Measurements from ENCODE around the gene FBXO22. TPM values are rescaled to one million over a fixed set of nuclear protein-coding genes. Genes with fewer than 3 reads are reported as not detected.

Gene FBXO22
- polyA plus RNA-seq, 1 donor (not counting 4 experiments of a cell fraction or from before 2014, with no cell fraction given) = 68.5 TPM

GRCh38 chr15:75891895-75892294, 11.8 kb upstream of the FBXO22 start:
- dilution Hi-C loops (cut with MboI; ENCODE audit: extremely low pct_ligation_motif_present, low sequenced_read_pairs) = no loop called here
- H3K9ac ChIP-seq (ENCODE audit: control insufficient read depth, extremely low read depth, insufficient read depth, low read length) = no peak overlapping the region
- H4K20me1 ChIP-seq (ENCODE audit: control insufficient read depth, extremely low read depth, insufficient read depth, low read length) = no peaks in the 10 kb centered on the region
- H3K9me3 ChIP-seq (ENCODE audit: control insufficient read depth, low read depth, low read length) = no peaks in the 10 kb centered on the region
- peak overlapping the region; percentile 72 for H2AFZ ChIP-seq (ENCODE audit: control insufficient read depth, low read length)
- peaks cover 16% of the 10 kb centered on the region for H3K4me1 ChIP-seq (ENCODE audit: control insufficient read depth, extremely low read depth, insufficient read depth, low read length)
- H3K9me1 ChIP-seq (ENCODE audit: control insufficient read depth, extremely low read depth, insufficient read depth, low read length) = no peaks in the 10 kb centered on the region
- H3K79me2 ChIP-seq (ENCODE audit: control insufficient read depth, insufficient read depth, low read length) = no peaks in the 10 kb centered on the region
- peak overlapping the region; percentile 71 for H3K4me2 ChIP-seq (ENCODE audit: control insufficient read depth, extremely low read depth, insufficient read depth, low read depth, low read length)
- no peaks in the 10 kb centered on the region for H3K27me3 ChIP-seq (ENCODE audit: control insufficient read depth, extremely low read depth, insufficient read depth, low read length)
- no peak for TF ChIP-seq EZH2 (IDR thresholded peaks at IDR 0.05; ENCODE audit: low read length)
- no peak for TF ChIP-seq CTCF (optimal IDR thresholded peaks at IDR 0.05 in 1 of 3, IDR thresholded peaks at IDR 0.05 in 1 of 3, conservative IDR thresholded peaks at IDR 0.05 in 1 of 3; ENCODE audit: extremely low read depth in 1 of 3, insufficient read depth in 2 of 3, low read length in 3 of 3)
- H3K27ac ChIP-seq (ENCODE audit: control insufficient read depth, insufficient read depth, low read length) = peak overlapping the region; percentile 70
- H3K4me3 ChIP-seq (ENCODE audit: control insufficient read depth in 2 of 3, extremely low read depth in 1 of 3, insufficient read depth in 2 of 3, low read depth in 1 of 3, low read length in 3 of 3) = no peak overlapping the region
- no peaks in the 10 kb centered on the region for H3K36me3 ChIP-seq (ENCODE audit: control insufficient read depth in 2 of 2, extremely low read depth in 1 of 2, insufficient read depth in 2 of 2, low read length in 2 of 2)
- DNase-seq (ENCODE audit: low read depth, low spot score) (no peak), FAIRE-seq (peak; percentile 92)

DNA sequence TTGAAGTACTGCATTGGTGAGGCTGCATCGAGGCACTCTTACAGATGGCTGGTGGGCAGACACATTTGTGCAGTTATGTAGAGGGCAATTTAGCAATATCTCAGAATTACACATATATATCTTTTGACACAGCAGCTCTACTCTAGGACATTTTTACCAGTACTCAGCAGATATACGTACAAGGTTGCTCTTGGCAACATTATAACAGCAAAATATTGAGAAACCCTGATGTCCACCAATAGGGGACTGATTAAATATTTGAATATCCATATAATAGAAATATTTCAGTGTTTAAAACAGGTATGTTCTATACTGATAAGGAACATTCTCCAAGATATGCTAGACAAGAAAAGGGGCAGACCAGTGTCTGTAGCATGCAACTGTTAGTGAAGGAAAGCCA, 7.9 kb upstream of the FBXO22 start:
- Histone ChIP-seq H2AFZ (ENCODE audit: control insufficient read depth, low read length) (no peak overlapping the region), H3K27ac (ENCODE audit: control insufficient read depth, insufficient read depth, low read length) (no peak overlapping the region), H3K4me2 (ENCODE audit: control insufficient read depth, extremely low read depth, insufficient read depth, low read depth, low read length) (no peak overlapping the region), H3K9me3 (ENCODE audit: control insufficient read depth, low read depth, low read length) (no peaks in the 10 kb centered on the region), H4K20me1 (ENCODE audit: control insufficient read depth, extremely low read depth, insufficient read depth, low read length) (no peaks in the 10 kb centered on the region), H3K27me3 (ENCODE audit: control insufficient read depth, extremely low read depth, insufficient read depth, low read length) (no peaks in the 10 kb centered on the region), H3K4me3 (ENCODE audit: control insufficient read depth in 2 of 3, extremely low read depth in 1 of 3, insufficient read depth in 2 of 3, low read depth in 1 of 3, low read length in 3 of 3) (no peak overlapping the region), H3K79me2 (ENCODE audit: control insufficient read depth, insufficient read depth, low read length) (no peaks in the 10 kb centered on the region), H3K4me1 (ENCODE audit: control insufficient read depth, extremely low read depth, insufficient read depth, low read length) (peaks cover 13% of the 10 kb centered on the region), H3K9ac (ENCODE audit: control insufficient read depth, extremely low read depth, insufficient read depth, low read length) (no peak overlapping the region), H3K9me1 (ENCODE audit: control insufficient read depth, extremely low read depth, insufficient read depth, low read length) (no peaks in the 10 kb centered on the region), H3K36me3 (ENCODE audit: control insufficient read depth in 2 of 2, extremely low read depth in 1 of 2, insufficient read depth in 2 of 2, low read length in 2 of 2) (no peaks in the 10 kb centered on the region)
- no peak for DNase-seq (ENCODE audit: low read depth, low spot score)
- dilution Hi-C loops (cut with MboI; ENCODE audit: extremely low pct_ligation_motif_present, low sequenced_read_pairs) = no loop called here
- TF ChIP-seq EZH2 (IDR thresholded peaks at IDR 0.05; ENCODE audit: low read length) (no peak), CTCF (optimal IDR thresholded peaks at IDR 0.05 in 1 of 3, IDR thresholded peaks at IDR 0.05 in 1 of 3, conservative IDR thresholded peaks at IDR 0.05 in 1 of 3; ENCODE audit: extremely low read depth in 1 of 3, insufficient read depth in 2 of 3, low read length in 3 of 3) (no peak)
- no peak for FAIRE-seq

All from keratinocyte (primary cell).